Transverse colon (tissue), 4 donors: ENCODE data around the gene NAA35. TPM values are rescaled to one million over a fixed set of nuclear protein-coding genes. Genes with fewer than 3 reads are reported as not detected.
A peak's percentile ranks its signal among the peaks of the same experiment; 100 is the strongest.

ENCODE experiments used
- DNase-seq: peaks from one replicate; pipeline ENCODE4 v3.0.0-alpha.2; 2019
- H3K27ac ChIP-seq, 4 donors: fragments of 200-600 bp; sonication (generic); 2 replicates each; pipeline ENCODE4 v1.5.1; 2016 to 2018; ENCODE audit warnings: inconsistent platforms in 4 of 4
- H3K27me3 ChIP-seq: fragments of 200-600 bp; sonication (generic); 2 replicates; pipeline ENCODE4 v1.5.1; 2017; ENCODE audit warnings: inconsistent platforms
- H3K36me3 ChIP-seq, 4 donors: fragments of 200-600 bp; sonication (generic); 2 replicates each; pipeline ENCODE4 v1.5.1; 2017 to 2019; ENCODE audit warnings: inconsistent platforms in 4 of 4
- H3K4me1 ChIP-seq, 4 donors: fragments of 200-600 bp; sonication (generic); 2 replicates each; pipeline ENCODE4 v1.5.1; 2017 to 2020; ENCODE audit warnings: inconsistent platforms in 4 of 4
- H3K4me3 ChIP-seq, 4 donors: fragments of 200-600 bp; sonication (generic); 1 replicate in 1 of 4; 2 replicates in 3 of 4; pipeline versions ENCODE4 v1.5.1 to v1.6.1; 2017 to 2019; ENCODE audit warnings: inconsistent platforms in 4 of 4
- H3K9me3 ChIP-seq, 2 donors: fragments of 200-600 bp; sonication (generic); 2 replicates each; pipeline ENCODE4 v1.5.1; 2017 to 2019; ENCODE audit warnings: inconsistent platforms in 2 of 2
- CTCF ChIP-seq, 5 experiments: fragments of 200-600 bp in 3 of 5; fragments of 450-650 bp in 2 of 5; sonication (generic) in 3 of 5; IDR thresholded peaks; 1 replicate in 2 of 5; 2 replicates in 3 of 5; pipeline ENCODE4 v1.5.1; 2016 to 2017; ENCODE audit warnings: antibody characterized with exemption in 5 of 5, inconsistent platforms in 3 of 5, mild to moderate bottlenecking in 2 of 5, moderate library complexity in 1 of 5
- EP300 ChIP-seq: sonication (generic); formaldehyde crosslinking; IDR thresholded peaks from one replicate; pipeline ENCODE4 v1.6.1; 2017; ENCODE audit warnings: antibody characterized with exemption, low read depth
- POLR2A ChIP-seq: fragments of 450-650 bp; IDR thresholded peaks from one replicate; pipeline ENCODE4 v1.6.1; 2016; ENCODE audit warnings: antibody characterized with exemption, mild to moderate bottlenecking, moderate library complexity
- POLR2AphosphoS5 ChIP-seq, 3 donors: sonication (generic); formaldehyde crosslinking; IDR thresholded peaks; one replicate each; pipeline ENCODE4 v1.6.1; 2016; ENCODE audit warnings: antibody characterized with exemption in 3 of 3
- WGBS, 2 donors: methylation state at CpG; one replicate each; pipeline ENCODE4 v1.1.5; 2018; ENCODE audit warnings: low coverage in 1 of 2; 5-methylcytosine and 5-hydroxymethylcytosine counted together
- in situ Hi-C, 4 donors: fragments of 200-750 bp; cut with MboI; loops; one replicate each; pipeline versions ENCODE4 v1.15.0 to v1.15.1; 2017; ENCODE audit warnings: low sequenced_read_pairs in 3 of 4, low pct_ligation_motif_present in 1 of 4, low pct_unique_long_range_greater_than_20kb in 1 of 4
- intact Hi-C: fragments of 100-400 bp; cut with DNase I; formaldehyde crosslinking; loops from one replicate; pipeline ENCODE4 v1.15.1; 2023; ENCODE audit warnings: low total_unique reads
- total RNA-seq, 4 donors: library from RNA; depleted of rRNA; stranded (reverse); fragments of >200 nt; gene quantifications; one replicate each; pipeline ENCODE4 v1.1.0, GENCODE V29; 2016

Gene NAA35
- total RNA-seq, 4 donors from 2014 or later, result 24.7 to 51.5 (median 34.5) TPM

DNA sequence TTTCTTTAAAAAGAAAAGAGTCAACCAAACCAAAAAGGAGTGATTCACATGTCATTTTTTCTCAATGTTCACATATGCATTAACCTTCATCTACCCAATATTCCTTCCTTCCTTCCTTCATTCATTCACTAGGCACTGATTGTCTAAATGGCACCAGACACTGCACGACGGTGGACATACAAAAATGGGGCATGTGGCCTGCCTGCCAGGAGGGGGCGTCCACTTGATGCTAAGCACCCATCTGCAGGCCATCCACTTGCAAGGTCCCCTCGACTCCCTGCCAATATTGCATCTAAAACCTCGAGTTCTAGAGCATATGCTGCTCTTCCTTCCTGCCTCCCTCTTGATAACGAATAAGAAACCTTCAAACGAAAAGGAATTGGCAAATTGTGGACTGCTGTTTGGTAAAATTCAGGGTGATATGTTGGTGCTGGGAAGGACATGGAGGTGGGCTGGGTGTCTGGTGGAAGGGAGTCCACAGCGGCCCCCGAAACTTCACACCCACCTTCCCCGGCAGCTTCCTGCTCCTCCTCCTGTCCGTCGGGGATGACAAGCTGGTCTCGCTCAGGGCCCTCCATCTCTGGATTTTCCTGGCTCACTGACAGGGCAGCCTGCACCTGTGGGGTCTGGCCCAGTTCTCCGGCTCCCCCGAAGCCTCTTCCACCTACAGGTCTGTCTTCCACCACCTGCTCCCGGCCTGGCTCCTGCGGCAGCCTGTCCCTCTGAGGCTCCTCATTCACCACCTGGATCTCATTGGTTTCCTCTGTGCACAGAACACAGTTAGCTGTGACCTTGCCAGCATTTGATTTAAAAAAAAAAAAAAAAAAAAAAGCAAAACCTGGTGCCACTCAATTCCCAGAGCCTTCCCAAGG is 94.2 kb downstream of the NAA35 start:
- H3K9me3 ChIP-seq, result no peaks in the 10 kb centered on the region
- H3K36me3 ChIP-seq, result peaks cover 0 to 7% (median 0%) of the 10 kb centered on the region in 4 donors
- 43 to 63% methylated on average over 5 to 17 of the region's 17 CpGs for WGBS, 2 donors
- no peaks in the 10 kb centered on the region for H3K27me3 ChIP-seq
- H3K4me1 ChIP-seq, result peaks cover 0 to 13% (median 2%) of the 10 kb centered on the region in 4 donors
- in situ Hi-C loops, result no loop called here
- no peak overlapping the region for H3K27ac ChIP-seq
- DNase-seq, result peak; percentile 64
- intact Hi-C loops, result no loop called here
- no peak for TF ChIP-seq EP300
- TF ChIP-seq CTCF (IDR thresholded peaks at IDR 0.05), result peak; percentile 47 to 60 (median 59)
- H3K4me3 ChIP-seq, result no peak overlapping the region

GRCh38 chr9:86035827-86036440 is 95.0 kb downstream of the NAA35 start:
- Histone ChIP-seq H3K4me3 (no peak overlapping the region), H3K36me3 (peaks cover 0 to 7% (median 0%) of the 10 kb centered on the region in 4 donors), H3K9me3 (no peaks in the 10 kb centered on the region), H3K27ac (peak overlapping the region; percentile 21 to 67 (median 60)), H3K4me1 (peaks cover 0 to 13% (median 2%) of the 10 kb centered on the region in 4 donors), H3K27me3 (no peaks in the 10 kb centered on the region)
- intact Hi-C loops (no loop called here), in situ Hi-C loops (no loop called here)
- WGBS, 2 donors, result 77 to 78% methylated on average over 3 to 15 of the region's 15 CpGs
- no peak for TF ChIP-seq POLR2AphosphoS5 (IDR thresholded peaks at IDR 0.05)
- TF ChIP-seq CTCF (IDR thresholded peaks at IDR 0.05), result no peak
- no peak for DNase-seq

GRCh38 chr9:86036555-86036954 is 95.6 kb downstream of the NAA35 start:
- 58 to 84% methylated on average over 4 to 9 of the region's 9 CpGs for WGBS, 2 donors
- peak overlapping the region; percentile 21 to 67 (median 60) for H3K27ac ChIP-seq
- in situ Hi-C loops, result no loop called here
- TF ChIP-seq EP300, result no peak
- no peak for TF ChIP-seq CTCF (IDR thresholded peaks at IDR 0.05)
- no peak for TF ChIP-seq POLR2AphosphoS5 (IDR thresholded peaks at IDR 0.05)
- no peak for TF ChIP-seq POLR2A
- no peak overlapping the region for H3K4me3 ChIP-seq
- peaks cover 0 to 7% (median 0%) of the 10 kb centered on the region in 4 donors for H3K36me3 ChIP-seq
- H3K4me1 ChIP-seq, result peaks cover 0 to 18% (median 3%) of the 10 kb centered on the region in 4 donors
- no peaks in the 10 kb centered on the region for H3K27me3 ChIP-seq
- intact Hi-C loops, result no loop called here
- H3K9me3 ChIP-seq, result no peaks in the 10 kb centered on the region
- DNase-seq, result peak; percentile 22

- in situ Hi-C loops (no loop called here), intact Hi-C loops (no loop called here)
- Histone ChIP-seq H3K27me3 (no peaks in the 10 kb centered on the region), H3K4me3 (no peak overlapping the region), H3K27ac (no peak overlapping the region), H3K9me3 (no peaks in the 10 kb centered on the region), H3K4me1 (peaks cover 0 to 21% (median 4%) of the 10 kb centered on the region in 4 donors), H3K36me3 (no peaks in the 10 kb centered on the region)
- no peak for DNase-seq
- TF ChIP-seq EP300 (no peak), POLR2A (no peak), POLR2AphosphoS5 (IDR thresholded peaks at IDR 0.05) (no peak), CTCF (IDR thresholded peaks at IDR 0.05) (no peak)
- WGBS, 2 donors, result 92 to 96% methylated on average over 4 to 12 of the region's 12 CpGs
These were observed 99.3 kb downstream of the NAA35 start for GRCh38 chr9:86039991-86040860.
